Stomach (tissue), 9 donors: Measurements from ENCODE around the gene KDM4E. TPM values are rescaled to one million over a fixed set of nuclear protein-coding genes. Genes with fewer than 3 reads are reported as not detected.
"Not testable (repeated sequence)": the region's sequence is repeated elsewhere in the genome, so short reads cannot be mapped to it uniquely, and the experiment has no call there.

ENCODE experiments used
- DNase-seq, 2 donors: peaks; one replicate each; pipeline versions ENCODE4 v3.0.0 to v3.0.0-alpha.2; 2013 to 2019
- H3K27ac ChIP-seq, 5 donors: fragments of 200-600 bp in 4 of 5; sonication (generic) in 4 of 5; one replicate each; pipeline ENCODE4 v1.5.1; 2013 to 2019; ENCODE audit warnings: mild to moderate bottlenecking in 1 of 5, moderate library complexity in 1 of 5
- H3K27me3 ChIP-seq, 3 donors: fragments of 200-600 bp; sonication (generic); one replicate each; pipeline ENCODE4 v1.5.1; 2017 to 2019; ENCODE audit warnings: mixed run types in 1 of 3
- H3K36me3 ChIP-seq, 4 donors: fragments of 200-600 bp; sonication (generic); 1 replicate in 3 of 4; 2 replicates in 1 of 4; pipeline ENCODE4 v1.5.1; 2016 to 2019
- H3K4me1 ChIP-seq, 4 donors: fragments of 200-600 bp; sonication (generic); one replicate each; pipeline ENCODE4 v1.5.1; 2016 to 2019
- H3K4me3 ChIP-seq, 4 donors: fragments of 200-600 bp; sonication (generic) in 3 of 4; one replicate each; pipeline ENCODE4 v1.5.1; 2016 to 2019; ENCODE audit warnings: mild to moderate bottlenecking in 1 of 4
- H3K9me3 ChIP-seq, 4 donors: fragments of 200-600 bp; sonication (generic); one replicate each; pipeline ENCODE4 v1.5.1; 2016 to 2019
- EP300 ChIP-seq: sonication (generic); formaldehyde crosslinking; IDR thresholded peaks from one replicate; pipeline ENCODE4 v1.6.1; 2017; ENCODE audit warnings: antibody characterized with exemption
- POLR2A ChIP-seq, 4 donors: fragments of 450-650 bp; IDR thresholded peaks; one replicate each; pipeline ENCODE4 v1.6.1; 2016; ENCODE audit warnings: antibody characterized with exemption in 4 of 4, control low read depth in 2 of 4, mild to moderate bottlenecking in 1 of 4, moderate library complexity in 1 of 4
- POLR2AphosphoS5 ChIP-seq, 3 donors: sonication (generic); formaldehyde crosslinking; IDR thresholded peaks; one replicate each; pipeline ENCODE4 v1.6.1; 2016; ENCODE audit warnings: antibody characterized with exemption in 3 of 3
- WGBS, 5 donors: extraction: QIAGEN DNeasy Blood & Tissue Kit in 3 of 5; methylation state at CpG; one replicate each; pipeline versions ENCODE4 v1.1.5 to v1.1.7; 2013 to 2018; 5-methylcytosine and 5-hydroxymethylcytosine counted together
- intact Hi-C: fragments of 100-400 bp; cut with DNase I; formaldehyde crosslinking; loops from one replicate; pipeline ENCODE4 v1.15.1; 2023; ENCODE audit warnings: low total_unique reads
- polyA plus RNA-seq, 3 donors: library from polyadenylated mRNA; stranded (reverse); fragments of 200-250 nt; gene quantifications; one replicate each; pipeline ENCODE4 v1.2.3, GENCODE V29; 2013
- total RNA-seq, 5 donors: library from RNA; depleted of rRNA; stranded (reverse); fragments of >200 nt; gene quantifications; one replicate each; pipeline versions ENCODE4 v1.1.0 to v1.2.3, GENCODE V29; 2014 to 2016
- TF ChIP-seq, protein P1 (sequence below), 7 experiments: fragments of 450-650 bp in 4 of 7; fragments of 200-600 bp in 3 of 7; sonication (generic) in 3 of 7; IDR thresholded peaks; one replicate each; pipeline ENCODE4 v1.5.1; 2016 to 2019; ENCODE audit warnings: antibody characterized with exemption in 7 of 7, control low read depth in 2 of 7, mild to moderate bottlenecking in 1 of 7
- donor health status: healthy with polysubstance abuse.
- donor health status: Bipolar disorder and iron deficiency.
- donor health status: healthy.

KDM4E gene
- total and polyA plus RNA-seq, 8 donors: not detected

GRCh38 chr11:95033051-95033450 is 8.0 kb downstream of the KDM4E start:
- intact Hi-C loops: no loop called here
- 69 to 100% (median 86%) methylated on average over 1 of the region's 1 CpG for WGBS, 5 donors
- no peak for DNase-seq
- H3K4me1 ChIP-seq: peaks cover 0 to 7% (median 0%) of the 10 kb centered on the region in 4 donors
- TF ChIP-seq POLR2AphosphoS5 (IDR thresholded peaks at IDR 0.05) (no peak), EP300 (no peak), POLR2A (IDR thresholded peaks at IDR 0.05) (no peak)
- TF ChIP-seq, protein P1, sequence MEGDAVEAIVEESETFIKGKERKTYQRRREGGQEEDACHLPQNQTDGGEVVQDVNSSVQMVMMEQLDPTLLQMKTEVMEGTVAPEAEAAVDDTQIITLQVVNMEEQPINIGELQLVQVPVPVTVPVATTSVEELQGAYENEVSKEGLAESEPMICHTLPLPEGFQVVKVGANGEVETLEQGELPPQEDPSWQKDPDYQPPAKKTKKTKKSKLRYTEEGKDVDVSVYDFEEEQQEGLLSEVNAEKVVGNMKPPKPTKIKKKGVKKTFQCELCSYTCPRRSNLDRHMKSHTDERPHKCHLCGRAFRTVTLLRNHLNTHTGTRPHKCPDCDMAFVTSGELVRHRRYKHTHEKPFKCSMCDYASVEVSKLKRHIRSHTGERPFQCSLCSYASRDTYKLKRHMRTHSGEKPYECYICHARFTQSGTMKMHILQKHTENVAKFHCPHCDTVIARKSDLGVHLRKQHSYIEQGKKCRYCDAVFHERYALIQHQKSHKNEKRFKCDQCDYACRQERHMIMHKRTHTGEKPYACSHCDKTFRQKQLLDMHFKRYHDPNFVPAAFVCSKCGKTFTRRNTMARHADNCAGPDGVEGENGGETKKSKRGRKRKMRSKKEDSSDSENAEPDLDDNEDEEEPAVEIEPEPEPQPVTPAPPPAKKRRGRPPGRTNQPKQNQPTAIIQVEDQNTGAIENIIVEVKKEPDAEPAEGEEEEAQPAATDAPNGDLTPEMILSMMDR (IDR thresholded peaks at IDR 0.05): no peak
- no peak overlapping the region for H3K4me3 ChIP-seq
- no peak overlapping the region for H3K27ac ChIP-seq
- peaks cover 0 to 16% (median 13%) of the 10 kb centered on the region in 3 donors for H3K27me3 ChIP-seq
- H3K9me3 ChIP-seq: peaks cover 0 to 10% (median 0%) of the 10 kb centered on the region in 4 donors
- H3K36me3 ChIP-seq: no peaks in the 10 kb centered on the region

DNA sequence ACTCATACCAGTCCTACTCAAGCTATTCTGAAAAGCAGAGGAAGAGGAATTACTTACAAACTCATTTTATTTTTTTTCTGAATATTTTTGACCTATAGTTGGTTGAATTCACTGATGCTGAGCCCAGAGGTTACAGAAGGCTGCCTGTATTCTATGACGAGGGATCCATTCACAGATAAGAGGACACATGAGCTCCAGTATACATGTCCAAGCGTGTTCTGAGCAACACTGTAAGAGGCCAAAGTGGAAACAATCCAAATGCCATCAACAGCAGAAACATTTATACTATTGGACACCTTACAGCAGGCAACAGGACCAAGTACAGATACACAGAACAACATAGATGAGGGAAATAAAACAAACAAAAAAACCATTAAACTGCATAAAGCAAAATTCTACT is 10.3 kb downstream of the KDM4E start:
- H3K27ac ChIP-seq: no peak overlapping the region
- H3K27me3 ChIP-seq: peaks cover 0 to 19% (median 14%) of the 10 kb centered on the region in 3 donors
- peaks cover 0 to 10% (median 0%) of the 10 kb centered on the region in 4 donors for H3K9me3 ChIP-seq
- intact Hi-C loops: no loop called here
- DNase-seq: no peak
- WGBS, 5 donors: 76 to 91% (median 85%) methylated on average over 2 of the region's 2 CpGs
- H3K36me3 ChIP-seq: no peaks in the 10 kb centered on the region
- TF ChIP-seq, protein P1 (IDR thresholded peaks at IDR 0.05): no peak
- TF ChIP-seq POLR2A (IDR thresholded peaks at IDR 0.05) (no peak), POLR2AphosphoS5 (IDR thresholded peaks at IDR 0.05) (no peak), EP300 (no peak)
- peaks cover 0 to 7% (median 0%) of the 10 kb centered on the region in 4 donors for H3K4me1 ChIP-seq
- H3K4me3 ChIP-seq: no peak overlapping the region

GRCh38 chr11:95037356-95038035 is 12.4 kb downstream of the KDM4E start:
- H3K27ac ChIP-seq, intact Hi-C loops: not testable (repeated sequence)
- WGBS, 5 donors: 21 to 45% (median 24%) methylated on average over 15 to 71 of the region's 71 CpGs

GRCh38 chr11:95042239-95042638 is 17.2 kb downstream of the KDM4E start:
- DNase-seq: no peak
- Histone ChIP-seq H3K4me3 (no peak overlapping the region), H3K27me3 (peaks cover 0 to 28% (median 8%) of the 10 kb centered on the region in 3 donors), H3K27ac (no peak overlapping the region), H3K9me3 (peaks cover 0 to 8% (median 0%) of the 10 kb centered on the region in 4 donors), H3K4me1 (peaks cover 0 to 5% (median 0%) of the 10 kb centered on the region in 4 donors), H3K36me3 (no peaks in the 10 kb centered on the region)
- intact Hi-C loops: no loop called here
- TF ChIP-seq, protein P1 (IDR thresholded peaks at IDR 0.05): no peak
- TF ChIP-seq EP300: no peak
- TF ChIP-seq POLR2AphosphoS5 (IDR thresholded peaks at IDR 0.05): no peak
- no peak for TF ChIP-seq POLR2A (IDR thresholded peaks at IDR 0.05)
- WGBS, 5 donors: 96 to 100% (median 98%) methylated on average over 1 of the region's 1 CpG

More at GRCh38 chr11:95037356-95038035, 12.4 kb downstream of the KDM4E start:
- DNase-seq: peak in 1 of 2 donors; percentile 64
- H3K9me3 ChIP-seq: peaks cover 0 to 10% (median 0%) of the 10 kb centered on the region in 4 donors
- H3K36me3 ChIP-seq, H3K4me1 ChIP-seq: not testable (repeated sequence)
- peak overlapping the region; percentile 20 to 41 (median 30) for H3K4me3 ChIP-seq
- H3K27me3 ChIP-seq: peaks cover 0 to 31% (median 14%) of the 10 kb centered on the region in 3 donors

DNA sequence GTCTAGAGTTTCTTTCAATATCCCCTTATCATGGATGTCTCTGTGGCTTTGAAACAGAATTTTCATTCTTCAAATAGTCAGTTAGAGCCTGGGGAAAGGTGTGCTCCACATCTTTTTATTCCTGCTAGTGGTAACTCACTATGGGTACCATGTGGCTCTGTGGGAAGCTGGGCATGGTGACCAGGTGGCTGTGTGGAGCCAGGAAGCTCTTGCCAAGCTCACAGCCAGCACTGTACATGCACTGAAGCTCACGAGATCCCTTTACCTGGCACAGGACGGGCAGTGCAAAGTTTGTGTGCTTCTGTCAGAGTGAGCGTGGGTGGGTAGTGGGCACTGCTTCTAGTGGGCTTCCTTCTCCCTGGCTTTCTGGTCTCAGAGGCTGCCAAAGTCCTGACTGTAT is 17.8 kb downstream of the KDM4E start:
- Histone ChIP-seq H3K9me3 (peaks cover 0 to 2% (median 0%) of the 10 kb centered on the region in 4 donors), H3K36me3 (no peaks in the 10 kb centered on the region), H3K4me1 (no peaks in the 10 kb centered on the region), H3K4me3 (no peak overlapping the region), H3K27me3 (peaks cover 0 to 22% (median 2%) of the 10 kb centered on the region in 3 donors), H3K27ac (no peak overlapping the region)
- WGBS, 5 donors: 81 to 90% (median 87%) methylated on average over 3 of the region's 3 CpGs
- intact Hi-C loops: no loop called here
- TF ChIP-seq POLR2A (IDR thresholded peaks at IDR 0.05): no peak
- no peak for TF ChIP-seq EP300
- TF ChIP-seq, protein P1 (IDR thresholded peaks at IDR 0.05): no peak
- no peak for TF ChIP-seq POLR2AphosphoS5 (IDR thresholded peaks at IDR 0.05)
- no peak for DNase-seq
